Neural progenitor cell (in vitro differentiated cells): ENCODE data around the gene RNF126.
"Not testable (repeated sequence)": the region's sequence is repeated elsewhere in the genome, so short reads cannot be mapped to it uniquely, and the experiment has no call there.

ENCODE experiments used
- EZH2 ChIP-seq: fragments of 200-600 bp; sonication (generic); IDR thresholded peaks from 2 replicates; pipeline ENCODE4 v1.6.1; 2017; ENCODE audit warnings: antibody characterized with exemption, mild to moderate bottlenecking, moderate library complexity
- TF ChIP-seq, protein P1 (sequence below): fragments of 200-600 bp; sonication (generic); IDR thresholded peaks from 2 replicates; pipeline ENCODE4 v1.5.1; 2017; ENCODE audit warnings: antibody characterized with exemption, mild to moderate bottlenecking

DNA sequence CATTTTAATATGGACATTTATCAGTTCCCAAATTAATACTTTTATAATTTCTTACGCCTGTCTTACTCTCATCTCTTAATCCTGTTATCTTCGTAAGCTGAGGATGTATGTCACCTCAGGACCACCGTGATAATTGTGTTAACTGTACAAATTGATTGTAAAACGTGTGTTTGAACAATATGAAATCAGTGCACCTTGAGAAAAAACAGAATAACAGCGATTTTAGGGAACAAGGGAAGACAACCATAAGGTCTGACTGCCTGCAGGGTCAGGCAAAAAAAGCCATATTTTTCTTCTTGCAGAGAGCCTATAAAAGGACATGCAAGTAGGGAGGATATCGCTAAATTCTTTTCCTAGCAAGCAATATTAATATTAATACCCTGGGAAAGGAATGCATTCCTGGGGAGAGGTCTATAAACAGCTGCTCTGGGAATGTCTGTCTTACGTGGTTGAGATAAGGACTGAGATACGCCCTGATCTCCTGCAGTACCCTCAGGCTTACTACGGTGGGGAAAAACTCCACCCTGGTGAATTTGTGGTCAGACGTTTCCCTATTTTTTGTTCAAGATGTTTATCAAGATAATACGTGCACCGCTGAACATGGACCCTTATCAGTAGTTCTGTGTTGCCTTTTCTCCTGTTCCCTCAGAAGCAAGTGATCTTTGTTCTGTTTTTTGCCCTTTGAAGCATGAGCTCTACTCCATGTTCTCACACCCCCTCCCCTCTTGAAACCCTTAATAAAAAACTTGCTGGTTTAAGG, 5.8 kb upstream of the RNF126 start:
- TF ChIP-seq, protein P1, sequence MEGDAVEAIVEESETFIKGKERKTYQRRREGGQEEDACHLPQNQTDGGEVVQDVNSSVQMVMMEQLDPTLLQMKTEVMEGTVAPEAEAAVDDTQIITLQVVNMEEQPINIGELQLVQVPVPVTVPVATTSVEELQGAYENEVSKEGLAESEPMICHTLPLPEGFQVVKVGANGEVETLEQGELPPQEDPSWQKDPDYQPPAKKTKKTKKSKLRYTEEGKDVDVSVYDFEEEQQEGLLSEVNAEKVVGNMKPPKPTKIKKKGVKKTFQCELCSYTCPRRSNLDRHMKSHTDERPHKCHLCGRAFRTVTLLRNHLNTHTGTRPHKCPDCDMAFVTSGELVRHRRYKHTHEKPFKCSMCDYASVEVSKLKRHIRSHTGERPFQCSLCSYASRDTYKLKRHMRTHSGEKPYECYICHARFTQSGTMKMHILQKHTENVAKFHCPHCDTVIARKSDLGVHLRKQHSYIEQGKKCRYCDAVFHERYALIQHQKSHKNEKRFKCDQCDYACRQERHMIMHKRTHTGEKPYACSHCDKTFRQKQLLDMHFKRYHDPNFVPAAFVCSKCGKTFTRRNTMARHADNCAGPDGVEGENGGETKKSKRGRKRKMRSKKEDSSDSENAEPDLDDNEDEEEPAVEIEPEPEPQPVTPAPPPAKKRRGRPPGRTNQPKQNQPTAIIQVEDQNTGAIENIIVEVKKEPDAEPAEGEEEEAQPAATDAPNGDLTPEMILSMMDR: not testable (repeated sequence)
- TF ChIP-seq EZH2: not testable (repeated sequence)
